GM21360 (cell line): ENCODE data around the gene PRKAR2B.
"Not testable (repeated sequence)": the region's sequence is repeated elsewhere in the genome, so short reads cannot be mapped to it uniquely, and the experiment has no call there.

ENCODE experiments used
- ATAC-seq: cut with Tn5 transposase; IDR thresholded peaks from one replicate; pipeline ENCODE4 v1.9.1; 2021; ENCODE audit warnings: mild to moderate bottlenecking, moderate library complexity; ENCODE audit not compliant: unreplicated experiment

PRKAR2B gene

GRCh38 chr7:107026166-107026565 lies 18.3 kb upstream of the PRKAR2B start:
- no peak for ATAC-seq

- ATAC-seq, result no peak
Observed at GRCh38 chr7:107027208-107027607, 17.3 kb upstream of the PRKAR2B start.

- no peak for ATAC-seq
Observed at GRCh38 chr7:107029061-107029763, 15.3 kb upstream of the PRKAR2B start.

- no peak for ATAC-seq
Observed at GRCh38 chr7:107029764-107030286, 14.7 kb upstream of the PRKAR2B start.

- ATAC-seq, result no peak
Observed at GRCh38 chr7:107032050-107032449, 12.5 kb upstream of the PRKAR2B start.

GRCh38 chr7:107032720-107033438 lies 11.6 kb upstream of the PRKAR2B start:
- no peak for ATAC-seq

- no peak for ATAC-seq
Observed at GRCh38 chr7:107034553-107034952, 10.0 kb upstream of the PRKAR2B start.

GRCh38 chr7:107035446-107035845 lies 9.1 kb upstream of the PRKAR2B start:
- no peak for ATAC-seq

- ATAC-seq, result no peak
Observed at GRCh38 chr7:107036535-107036934, 8.0 kb upstream of the PRKAR2B start.

- no peak for ATAC-seq
Observed at GRCh38 chr7:107037717-107038603, 6.5 kb upstream of the PRKAR2B start.

- no peak for ATAC-seq
Observed at GRCh38 chr7:107039199-107039900, 5.2 kb upstream of the PRKAR2B start.

- no peak for ATAC-seq
Observed at GRCh38 chr7:107041097-107041496, 3.4 kb upstream of the PRKAR2B start.

GRCh38 chr7:107041764-107042163 lies 2.7 kb upstream of the PRKAR2B start:
- not testable (repeated sequence) for ATAC-seq

- not testable (repeated sequence) for ATAC-seq
Observed at GRCh38 chr7:107042326-107042910, 2.1 kb upstream of the PRKAR2B start.

GRCh38 chr7:107043491-107043890 lies 1.0 kb upstream of the PRKAR2B start:
- ATAC-seq, result no peak

- no peak for ATAC-seq
Observed at GRCh38 chr7:107043921-107044346, 571 bp upstream of the PRKAR2B start.

- ATAC-seq, result no peak
Observed at GRCh38 chr7:107045195-107045960, 873 bp downstream of the PRKAR2B start.

GRCh38 chr7:107045980-107046379 lies 1.5 kb downstream of the PRKAR2B start:
- ATAC-seq, result no peak

GRCh38 chr7:107046491-107047259 lies 2.2 kb downstream of the PRKAR2B start:
- ATAC-seq, result no peak
